Glomerular visceral epithelial cell (primary cell): ENCODE results near the gene NRIP1.

Experiments
- DNase-seq: peaks from one replicate; pipeline ENCODE4 v3.0.0-alpha.2; 2016; ENCODE audit errors: extremely low spot score

The NRIP1 gene

GRCh38 chr21:15066123-15066575, 1.3 kb upstream of the NRIP1 start:
- DNase-seq = no peak

GRCh38 chr21:15065392-15066122, 757 bp upstream of the NRIP1 start:
- DNase-seq = peak; percentile 78

- peak; percentile 44 for DNase-seq
Observed at GRCh38 chr21:15063814-15064575, 805 bp downstream of the NRIP1 start.

GRCh38 chr21:15063081-15063813, 1.6 kb downstream of the NRIP1 start:
- peak; percentile 37 for DNase-seq

GRCh38 chr21:15062606-15062965, 2.2 kb downstream of the NRIP1 start:
- no peak for DNase-seq

- peak; percentile 21 for DNase-seq
Observed at GRCh38 chr21:15061747-15062605, 2.8 kb downstream of the NRIP1 start.

- DNase-seq = no peak
Observed at GRCh38 chr21:15061279-15061678, 3.5 kb downstream of the NRIP1 start.

GRCh38 chr21:15060543-15061175, 4.1 kb downstream of the NRIP1 start:
- DNase-seq = peak; percentile 33

- no peak for DNase-seq
Observed at GRCh38 chr21:15059397-15059796, 5.4 kb downstream of the NRIP1 start.

- DNase-seq = peak; percentile 56
Observed at GRCh38 chr21:15058854-15059263, 5.9 kb downstream of the NRIP1 start.

GRCh38 chr21:15057285-15057684, 7.5 kb downstream of the NRIP1 start:
- peak; percentile 26 for DNase-seq

- no peak for DNase-seq
Observed at GRCh38 chr21:15054606-15055239, 10.1 kb downstream of the NRIP1 start.

GRCh38 chr21:15054089-15054488, 10.7 kb downstream of the NRIP1 start:
- DNase-seq = no peak

- DNase-seq = no peak
Observed at GRCh38 chr21:15053500-15053899, 11.3 kb downstream of the NRIP1 start.

- DNase-seq = no peak
Observed at GRCh38 chr21:15052459-15052763, 12.4 kb downstream of the NRIP1 start.

- peak; percentile 67 for DNase-seq
Observed at GRCh38 chr21:15051644-15052458, 12.9 kb downstream of the NRIP1 start.

GRCh38 chr21:15050568-15051377, 14.0 kb downstream of the NRIP1 start:
- DNase-seq = no peak

- DNase-seq = no peak
Observed at GRCh38 chr21:15045017-15045416, 19.8 kb downstream of the NRIP1 start.

- no peak for DNase-seq
Observed at GRCh38 chr21:15042531-15042930, 22.3 kb downstream of the NRIP1 start.
